Ovary (tissue), 9 donors: ENCODE measurements around the gene CBX8. TPM values are rescaled to one million over a fixed set of nuclear protein-coding genes. Genes with fewer than 3 reads are reported as not detected.
A peak's percentile ranks its signal among the peaks of the same experiment; 100 is the strongest.

Experiments used
- DNase-seq, 5 donors: peaks; one replicate each; pipeline ENCODE4 v3.0.0-alpha.2; 2019 to 2020
- H3K27ac ChIP-seq, 2 donors: fragments of 200-600 bp; one replicate each; pipeline versions ENCODE4 v1.5.1 to v1.8.0; 2019 to 2022
- H3K27me3 ChIP-seq: fragments of 200-600 bp; one replicate; pipeline ENCODE4 v1.8.0; 2022
- H3K36me3 ChIP-seq: fragments of 200-600 bp; sonication (generic); one replicate; pipeline ENCODE4 v1.5.1; 2019
- H3K4me1 ChIP-seq: one replicate; pipeline ENCODE4 v1.8.1; 2013; ENCODE audit warnings: mild to moderate bottlenecking, moderate library complexity; ENCODE audit not compliant: insufficient read depth
- H3K4me3 ChIP-seq: fragments of 200-600 bp; sonication (generic); one replicate; pipeline ENCODE4 v1.5.1; 2017
- H3K9me3 ChIP-seq, 2 donors: fragments of 200-600 bp in 1 of 2; sonication (generic) in 1 of 2; one replicate each; pipeline versions ENCODE4 v1.5.1 to v1.8.1; 2013 to 2019; ENCODE audit warnings: mild to moderate bottlenecking in 1 of 2, moderate library complexity in 1 of 2
- CTCF ChIP-seq, 3 donors: fragments of 450-650 bp in 2 of 3; fragments of 200-600 bp in 1 of 3; IDR thresholded peaks; one replicate each; pipeline versions ENCODE4 v1.5.1 to v1.8.0; 2016 to 2022; ENCODE audit warnings: antibody characterized with exemption in 3 of 3, mild to moderate bottlenecking in 1 of 3
- EP300 ChIP-seq: sonication (generic); formaldehyde crosslinking; IDR thresholded peaks from one replicate; pipeline ENCODE4 v1.6.1; 2017; ENCODE audit warnings: antibody characterized with exemption
- POLR2A ChIP-seq: fragments of 450-650 bp; IDR thresholded peaks from one replicate; pipeline ENCODE4 v1.6.1; 2017; ENCODE audit warnings: antibody characterized with exemption, mild to moderate bottlenecking, moderate library complexity
- WGBS, 3 donors: extraction: QIAGEN DNeasy Blood & Tissue Kit in 1 of 3; methylation state at CpG; one replicate each; pipeline versions ENCODE4 v1.1.5 to v1.1.7; 2013 to 2017; 5-methylcytosine and 5-hydroxymethylcytosine counted together
- intact Hi-C, 4 donors: fragments of 100-400 bp; cut with DNase I; formaldehyde crosslinking; loops; one replicate each; pipeline versions ENCODE4 v1.11.0 to v1.15.1; 2022 to 2023
- polyA plus RNA-seq, 2 donors: library from polyadenylated mRNA; stranded (reverse); fragments of 200-250 nt in 1 of 2; fragments of 350-450 nt in 1 of 2; fragmentation: Illumina TruSeq in 1 of 2; extraction: RNeasy Lipid Tissue Mini Kit (QIAGEN cat#74804) in 1 of 2; gene quantifications; one replicate each; pipeline ENCODE4 v1.2.3, GENCODE V29; 2013 to 2014
- total RNA-seq, 7 donors: library from RNA; depleted of rRNA in 2 of 7; stranded (reverse); fragments of >200 nt in 2 of 7; fragmentation: NEBNext Ultra II Directional in 3 of 7; extraction: Animal tissue kit (Norgen Biotek cat#: 25700) in 3 of 7; gene quantifications; one replicate each; pipeline versions ENCODE4 v1.1.0 to v1.2.4, GENCODE V29; 2016 to 2023
- donor health status: DM: no; HTN: no; CAD: no; lungs with moderate emphysema.
- donor health status: DM: no; HTN: no; CAD: no.
- donor health status: Bipolar disorder and iron deficiency.
- donor health status: DM: yes; HTN: yes; CAD: no.
- donor health status: DM: no; HTN: no; CAD: no.
- donor health status: DM: yes; HTN: yes; CAD: no.

Gene CBX8
- total and polyA plus RNA-seq, 9 donors, result 0.60 to 7.0 (median 3.2) TPM

DNA sequence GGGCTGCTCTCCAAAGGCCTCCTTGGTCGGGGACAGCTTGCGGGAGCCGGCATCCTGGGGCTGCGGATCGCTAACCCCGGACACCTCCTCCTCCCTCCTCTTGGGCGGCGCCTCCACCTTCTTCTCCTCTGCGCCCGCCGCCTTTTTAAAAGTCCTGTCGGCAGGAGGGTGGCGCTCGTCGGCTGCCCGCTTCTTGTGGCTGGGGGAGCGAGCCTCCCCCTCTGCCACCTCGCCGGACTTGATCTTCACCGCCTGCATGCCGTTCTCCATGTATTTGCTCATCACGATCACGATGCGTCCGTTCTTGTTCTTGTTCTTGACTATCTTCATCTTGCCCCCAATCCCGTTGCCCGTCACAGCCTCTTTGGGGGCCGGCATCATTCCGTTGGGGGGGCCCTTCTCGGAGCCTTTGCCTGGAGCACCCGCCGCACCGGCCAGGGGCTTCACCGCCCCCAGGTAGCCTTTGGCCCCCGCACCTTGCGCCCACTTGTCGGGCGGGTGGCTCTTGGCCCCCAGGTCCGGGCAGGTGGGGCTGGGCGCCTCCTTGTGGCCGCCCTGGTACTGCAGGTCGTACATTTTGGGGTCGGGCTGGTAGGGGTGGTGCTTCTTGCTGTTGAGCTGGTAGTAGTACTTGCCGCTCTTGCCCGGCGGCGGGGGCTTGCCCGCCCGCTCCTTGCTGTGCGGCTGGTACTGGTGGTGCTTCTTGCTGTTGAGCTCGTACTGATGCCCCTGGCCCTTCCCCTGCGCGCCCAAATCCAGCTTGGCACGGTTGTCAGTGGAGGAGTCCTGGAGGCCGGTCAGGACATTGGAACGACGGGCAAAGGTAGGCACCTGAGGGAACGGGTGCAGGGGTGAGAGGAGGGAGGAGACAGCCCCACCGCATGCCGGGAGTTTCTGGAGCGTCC lies 37.9 kb upstream of the CBX8 start:
- Histone ChIP-seq H3K36me3 (no peaks in the 10 kb centered on the region), H3K27me3 (no peaks in the 10 kb centered on the region), H3K27ac (no peak overlapping the region), H3K4me1 (peaks cover 25% of the 10 kb centered on the region), H3K9me3 (no peaks in the 10 kb centered on the region), H3K4me3 (no peak overlapping the region)
- 86 to 88% (median 86%) methylated on average over 61 of the region's 61 CpGs for WGBS, 3 donors
- DNase-seq, result peak in 1 of 5 donors; percentile 53
- intact Hi-C loops, result no loop called here
- TF ChIP-seq CTCF (IDR thresholded peaks at IDR 0.05), result peak in 2 of 3 donors; percentile 26 to 45
- no peak for TF ChIP-seq EP300

GRCh38 chr17:79833744-79834564 lies 37.1 kb upstream of the CBX8 start:
- Histone ChIP-seq H3K9me3 (no peaks in the 10 kb centered on the region), H3K27ac (no peak overlapping the region), H3K36me3 (no peaks in the 10 kb centered on the region), H3K27me3 (no peaks in the 10 kb centered on the region), H3K4me3 (no peak overlapping the region), H3K4me1 (peaks cover 25% of the 10 kb centered on the region)
- peak in 2 of 5 donors; percentile 35 to 43 for DNase-seq
- 87 to 90% (median 88%) methylated on average over 78 to 83 of the region's 83 CpGs for WGBS, 3 donors
- no peak for TF ChIP-seq CTCF (IDR thresholded peaks at IDR 0.05)
- TF ChIP-seq EP300, result no peak
- TF ChIP-seq POLR2A, result no peak
- intact Hi-C loops, result no loop called here

- intact Hi-C loops, result no loop called here
- H3K9me3 ChIP-seq, result no peaks in the 10 kb centered on the region
- H3K4me1 ChIP-seq, result peaks cover 25% of the 10 kb centered on the region
- H3K4me3 ChIP-seq, result no peak overlapping the region
- H3K36me3 ChIP-seq, result no peaks in the 10 kb centered on the region
- TF ChIP-seq POLR2A, result no peak
- TF ChIP-seq CTCF (IDR thresholded peaks at IDR 0.05), result no peak
- no peak for TF ChIP-seq EP300
- H3K27me3 ChIP-seq, result no peaks in the 10 kb centered on the region
- H3K27ac ChIP-seq, result no peak overlapping the region
- 81 to 93% (median 86%) methylated on average over 7 of the region's 7 CpGs for WGBS, 3 donors
- DNase-seq, result no peak
These were observed 36.2 kb upstream of the CBX8 start for GRCh38 chr17:79833110-79833450.

GRCh38 chr17:79832218-79833109 lies 35.6 kb upstream of the CBX8 start:
- Histone ChIP-seq H3K36me3 (no peaks in the 10 kb centered on the region), H3K9me3 (no peaks in the 10 kb centered on the region), H3K27ac (no peak overlapping the region), H3K4me1 (peaks cover 21% of the 10 kb centered on the region), H3K4me3 (no peak overlapping the region), H3K27me3 (no peaks in the 10 kb centered on the region)
- TF ChIP-seq EP300 (no peak), CTCF (IDR thresholded peaks at IDR 0.05) (no peak), POLR2A (no peak)
- 11 to 37% (median 22%) methylated on average over 34 to 72 of the region's 72 CpGs for WGBS, 3 donors
- DNase-seq, result peak in 1 of 5 donors; percentile 48
- intact Hi-C loops, result no loop called here
